GM12891 (cell line): ENCODE data around the gene PRLH.

Experiments
- POLR2A ChIP-seq: IDR thresholded peaks from 2 replicates; pipeline ENCODE4 v1.6.1; 2011; ENCODE audit warnings: low read depth, low read length, control low read depth
- POLR2AphosphoS5 ChIP-seq: IDR thresholded peaks from 2 replicates; pipeline ENCODE4 v1.6.1; 2011; ENCODE audit warnings: low read depth, low read length, control low read depth
- SPI1 ChIP-seq: IDR thresholded peaks from 2 replicates; pipeline ENCODE4 v1.6.1; 2011; ENCODE audit warnings: low read depth, low read length, control low read depth
- TAF1 ChIP-seq: IDR thresholded peaks from 2 replicates; pipeline ENCODE4 v1.6.1; 2011; ENCODE audit warnings: low read depth, low read length, control low read depth

DNA sequence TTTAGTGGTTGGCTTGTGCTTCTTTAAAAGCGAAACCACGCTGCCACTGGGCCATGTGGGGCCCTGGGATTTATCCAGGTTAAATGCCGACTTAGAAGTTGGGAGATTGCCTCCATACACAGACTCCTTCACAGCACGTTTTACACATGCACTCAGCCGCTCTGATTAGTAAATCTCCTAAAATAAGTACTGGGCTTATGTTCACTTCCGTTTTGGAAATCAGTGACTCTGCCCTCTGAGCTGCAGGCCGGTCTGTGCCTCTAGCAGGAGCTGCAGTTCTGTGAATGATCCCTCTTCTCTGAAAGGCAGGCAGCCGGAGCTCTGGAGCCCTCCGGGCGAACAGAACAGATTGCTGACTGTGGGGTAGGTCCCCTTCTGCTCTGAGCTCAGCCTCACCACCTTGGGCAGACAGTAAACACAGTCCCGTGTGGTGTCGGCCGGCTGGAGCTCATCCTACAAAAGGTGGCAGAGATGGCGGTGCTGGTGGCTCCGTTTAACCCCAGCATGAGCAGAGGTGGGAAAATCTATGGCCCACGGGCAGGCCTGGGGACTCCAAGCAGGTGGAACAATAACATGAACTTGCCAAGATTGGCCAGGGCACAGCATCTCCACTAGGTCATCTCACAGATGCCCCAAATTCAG is 34.0 kb downstream of the PRLH start:
- TF ChIP-seq POLR2A (no peak), TAF1 (no peak), POLR2AphosphoS5 (no peak), SPI1 (no peak)
